Neural progenitor cell (in vitro differentiated cells): ENCODE data around the gene PPFIBP1.

Experiments used
- EZH2 ChIP-seq: fragments of 200-600 bp; sonication (generic); IDR thresholded peaks from 2 replicates; pipeline ENCODE4 v1.6.1; 2017; ENCODE audit warnings: antibody characterized with exemption, mild to moderate bottlenecking, moderate library complexity
- TF ChIP-seq, protein P1 (sequence below): fragments of 200-600 bp; sonication (generic); IDR thresholded peaks from 2 replicates; pipeline ENCODE4 v1.5.1; 2017; ENCODE audit warnings: antibody characterized with exemption, mild to moderate bottlenecking

DNA sequence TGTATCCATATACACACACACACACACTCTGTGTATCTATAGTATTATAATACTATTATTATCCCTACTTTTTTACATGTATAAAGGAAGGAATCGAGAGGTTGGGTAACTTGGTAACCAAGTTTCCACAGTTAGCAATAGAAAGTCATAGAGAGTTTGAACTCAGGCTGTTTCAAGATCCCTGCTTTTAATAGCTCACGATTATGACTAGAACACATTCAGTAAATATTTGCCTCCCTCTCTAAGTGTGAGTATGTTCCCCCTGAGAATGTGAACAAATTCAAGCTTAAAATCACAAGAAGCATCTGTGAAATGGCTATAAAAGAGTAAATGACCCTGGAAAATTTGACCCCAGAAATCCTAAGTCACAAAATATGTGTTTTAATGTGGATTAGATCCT is 161.3 kb downstream of the PPFIBP1 start:
- TF ChIP-seq, protein P1, sequence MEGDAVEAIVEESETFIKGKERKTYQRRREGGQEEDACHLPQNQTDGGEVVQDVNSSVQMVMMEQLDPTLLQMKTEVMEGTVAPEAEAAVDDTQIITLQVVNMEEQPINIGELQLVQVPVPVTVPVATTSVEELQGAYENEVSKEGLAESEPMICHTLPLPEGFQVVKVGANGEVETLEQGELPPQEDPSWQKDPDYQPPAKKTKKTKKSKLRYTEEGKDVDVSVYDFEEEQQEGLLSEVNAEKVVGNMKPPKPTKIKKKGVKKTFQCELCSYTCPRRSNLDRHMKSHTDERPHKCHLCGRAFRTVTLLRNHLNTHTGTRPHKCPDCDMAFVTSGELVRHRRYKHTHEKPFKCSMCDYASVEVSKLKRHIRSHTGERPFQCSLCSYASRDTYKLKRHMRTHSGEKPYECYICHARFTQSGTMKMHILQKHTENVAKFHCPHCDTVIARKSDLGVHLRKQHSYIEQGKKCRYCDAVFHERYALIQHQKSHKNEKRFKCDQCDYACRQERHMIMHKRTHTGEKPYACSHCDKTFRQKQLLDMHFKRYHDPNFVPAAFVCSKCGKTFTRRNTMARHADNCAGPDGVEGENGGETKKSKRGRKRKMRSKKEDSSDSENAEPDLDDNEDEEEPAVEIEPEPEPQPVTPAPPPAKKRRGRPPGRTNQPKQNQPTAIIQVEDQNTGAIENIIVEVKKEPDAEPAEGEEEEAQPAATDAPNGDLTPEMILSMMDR, result no peak
- TF ChIP-seq EZH2, result no peak
